ENCODE data around the gene TOX2.
A peak's percentile ranks its signal among the peaks of the same experiment; 100 is the strongest.

Gene TOX2

DNA sequence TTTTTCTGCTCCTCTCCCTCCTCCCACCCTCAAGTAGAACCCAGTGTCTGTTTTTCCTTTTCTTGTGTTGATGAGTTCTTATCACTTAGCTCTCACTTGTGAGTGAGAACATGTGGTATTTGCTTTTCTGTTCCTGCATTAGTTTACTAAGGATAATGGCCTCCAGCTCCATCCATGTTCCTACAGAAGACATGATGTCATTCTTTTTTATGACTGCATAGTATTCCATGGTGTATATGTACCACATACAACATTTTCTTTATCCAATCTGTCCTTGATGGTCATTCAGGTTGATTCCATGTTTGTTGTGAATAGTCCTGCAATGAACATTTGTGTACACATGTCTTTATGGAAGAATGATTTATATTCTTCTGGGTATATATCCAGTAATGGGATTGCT lies 81.0 kb downstream of the TOX2 start:
- DNase-seq: no peak

GRCh38 chr20:43996240-43996930 lies 81.7 kb downstream of the TOX2 start:
- DNase-seq: no peak

GRCh38 chr20:43999848-44000247 lies 85.2 kb downstream of the TOX2 start:
- DNase-seq: no peak

GRCh38 chr20:44001667-44002596 lies 87.3 kb downstream of the TOX2 start:
- DNase-seq: no peak

DNA sequence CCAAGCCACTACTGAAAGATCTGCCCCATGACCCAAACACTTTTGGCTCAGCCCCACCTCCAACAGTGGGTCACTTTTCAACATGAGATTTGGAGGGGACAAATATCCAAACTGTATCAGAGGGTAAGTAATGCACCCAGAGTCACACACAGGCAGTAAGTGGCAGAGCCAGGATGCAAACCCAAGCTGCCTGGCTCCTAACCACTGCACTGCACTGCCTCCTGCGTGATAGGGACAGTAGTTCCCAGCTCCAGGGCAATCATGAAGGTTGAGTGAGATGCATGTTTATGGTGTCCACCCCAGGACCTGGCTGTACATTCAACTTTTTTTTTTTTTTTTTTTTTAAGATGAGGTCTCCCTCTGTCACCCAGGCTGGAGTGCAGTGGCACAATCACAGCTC lies 88.2 kb downstream of the TOX2 start:
- DNase-seq: no peak

- no peak for DNase-seq
These were observed 89.0 kb downstream of the TOX2 start for GRCh38 chr20:44003609-44004008.

GRCh38 chr20:44004306-44004915 lies 89.8 kb downstream of the TOX2 start:
- no peak for DNase-seq

GRCh38 chr20:44005661-44006060 lies 91.0 kb downstream of the TOX2 start:
- no peak for DNase-seq

DNA sequence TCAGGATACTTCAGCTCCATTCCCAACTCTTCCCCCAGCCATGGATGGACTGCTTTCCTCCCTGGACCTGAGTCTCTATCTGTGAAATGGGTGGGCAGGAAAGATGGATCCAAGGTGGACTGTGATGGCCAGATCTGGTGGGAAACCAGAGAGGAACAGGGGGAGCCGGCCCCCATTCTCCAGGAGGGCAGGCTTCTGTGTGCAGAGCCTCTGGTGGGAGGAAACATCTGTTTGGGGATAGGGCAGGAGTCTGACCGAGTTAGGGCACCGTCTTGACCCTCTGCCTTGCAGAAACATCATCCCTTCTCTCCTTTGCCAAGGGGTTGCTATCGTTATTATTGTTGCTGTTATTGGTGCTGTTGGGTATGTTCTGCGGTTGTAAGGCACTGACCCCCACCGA lies 91.5 kb downstream of the TOX2 start:
- no peak for DNase-seq

DNA sequence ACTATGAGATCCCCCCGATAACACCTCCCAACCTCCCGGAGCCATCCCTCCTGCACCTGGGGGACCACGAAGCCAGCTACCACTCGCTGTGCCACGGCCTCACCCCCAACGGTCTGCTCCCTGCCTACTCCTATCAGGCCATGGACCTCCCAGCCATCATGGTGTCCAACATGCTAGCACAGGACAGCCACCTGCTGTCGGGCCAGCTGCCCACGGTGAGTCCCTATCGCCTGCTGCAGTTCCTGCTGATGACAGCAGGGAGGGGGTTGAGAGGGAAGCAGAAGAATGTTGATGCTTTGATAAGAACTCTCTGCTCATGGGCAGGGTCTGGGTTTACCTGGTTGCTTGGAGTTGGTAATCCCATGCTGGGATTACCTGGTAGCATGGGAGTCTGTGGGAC lies 91.9 kb downstream of the TOX2 start:
- no peak for DNase-seq

GRCh38 chr20:44008806-44009678 lies 94.4 kb downstream of the TOX2 start:
- DNase-seq: no peak

- DNase-seq: no peak
These were observed 95.0 kb downstream of the TOX2 start for GRCh38 chr20:44009679-44009992.

DNA sequence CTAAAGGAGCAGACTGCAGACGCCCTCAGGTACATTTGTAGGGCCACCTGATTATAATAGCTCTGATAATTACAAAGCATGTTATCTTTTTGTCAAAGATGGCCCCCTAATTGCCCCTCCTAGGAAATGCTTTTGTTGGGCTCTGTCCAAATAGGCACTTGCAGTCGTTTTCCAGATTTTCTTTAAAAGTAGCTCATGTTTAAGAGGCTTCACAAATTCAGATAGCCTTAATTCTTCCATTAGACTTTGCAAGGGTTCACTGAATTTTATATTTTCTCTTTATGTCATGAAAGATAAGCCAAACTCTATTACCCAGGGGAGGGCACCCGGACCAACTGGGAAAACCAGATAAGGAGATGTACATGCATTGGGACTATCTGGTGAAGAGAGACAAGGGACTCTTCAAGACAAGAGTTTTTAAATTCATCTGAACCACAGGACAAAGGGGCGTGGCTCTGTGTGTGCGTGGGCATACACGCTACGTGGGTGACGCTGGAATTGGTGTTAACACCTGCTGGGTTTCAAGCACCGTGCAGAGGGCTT lies 95.6 kb downstream of the TOX2 start:
- no peak for DNase-seq

GRCh38 chr20:44011251-44011940 lies 96.7 kb downstream of the TOX2 start:
- no peak for DNase-seq

DNA sequence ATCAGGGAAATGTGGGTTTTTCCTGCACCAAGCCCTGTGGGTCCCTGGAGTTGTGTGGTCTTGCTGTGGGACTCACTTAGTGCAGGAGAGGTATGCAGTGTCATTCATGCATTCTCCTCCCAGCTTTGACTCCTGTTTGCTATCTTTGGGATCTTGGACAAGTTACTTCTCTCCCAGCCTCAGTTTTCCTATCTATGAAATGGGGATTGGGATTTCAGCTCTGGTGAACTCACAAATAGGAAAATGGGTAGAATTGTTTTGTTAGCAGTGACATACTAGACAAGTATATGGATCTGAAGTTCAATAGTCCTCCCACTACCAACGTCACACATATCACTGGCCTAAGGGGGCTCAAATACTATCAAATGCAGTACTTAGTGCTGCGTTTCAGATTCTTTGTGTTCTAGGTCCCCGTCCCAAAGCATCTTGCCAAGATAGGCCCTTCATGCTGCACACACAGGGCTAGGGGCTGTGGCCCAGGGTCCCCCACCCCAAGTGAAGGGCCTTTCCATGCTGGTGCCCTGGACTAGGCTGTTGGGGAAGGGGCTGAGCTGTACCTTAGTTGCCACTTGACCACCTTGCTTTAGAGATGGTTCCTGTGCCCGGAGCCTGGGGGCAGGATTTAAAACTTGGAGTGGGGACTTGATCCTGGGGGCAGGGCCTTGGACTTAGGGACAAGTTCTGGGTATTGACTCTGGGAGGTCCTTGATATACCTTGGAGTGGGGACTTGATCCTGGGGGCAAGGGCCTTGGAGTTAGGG lies 98.0 kb downstream of the TOX2 start:
- no peak for DNase-seq

DNA sequence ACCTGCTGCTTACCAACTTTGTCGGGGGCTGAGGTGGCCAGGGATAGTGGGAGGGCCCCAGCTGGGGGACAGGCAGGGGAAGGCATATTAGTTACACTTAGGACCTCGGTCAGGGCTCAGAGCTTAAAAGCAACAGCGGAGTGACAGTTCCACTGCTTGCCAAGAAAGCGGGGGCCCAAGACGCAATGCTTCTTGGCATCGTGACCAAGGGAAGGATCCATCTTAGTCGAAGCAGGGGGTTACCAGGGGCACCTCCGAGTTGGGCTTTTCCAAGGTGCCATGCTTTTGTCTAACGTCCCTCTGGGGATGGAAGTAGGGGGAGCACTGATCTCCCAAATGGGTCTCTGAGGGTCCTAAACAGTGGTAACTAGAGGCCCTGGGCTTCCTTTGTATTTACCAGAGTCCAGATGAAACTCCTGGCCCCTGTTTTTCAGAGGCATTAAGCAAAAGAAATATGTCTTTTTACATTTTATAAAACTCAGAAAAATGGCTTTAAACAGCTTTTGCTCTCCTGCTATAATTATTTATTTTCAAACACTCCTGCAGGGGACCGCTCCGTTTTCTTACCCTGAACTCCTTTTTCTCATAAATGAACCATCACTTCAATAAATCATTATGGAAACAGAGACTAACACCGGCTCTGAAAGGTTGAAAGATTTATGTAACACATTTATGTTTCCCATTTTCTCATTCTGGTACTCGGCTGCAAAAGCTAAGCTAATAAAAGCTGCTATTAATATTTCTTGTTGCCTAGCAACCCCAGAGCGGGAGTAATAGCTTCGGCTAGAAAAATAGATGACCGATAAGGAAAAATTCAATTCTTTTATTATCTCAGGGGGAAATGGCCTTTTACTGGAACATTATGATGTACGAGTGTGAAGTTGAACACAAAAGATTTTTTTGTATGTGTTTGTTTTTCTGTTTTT lies 100.4 kb downstream of the TOX2 start:
- DNase-seq: peak in 26 of 56 donors; percentile 6 to 64 (median 34)

GRCh38 chr20:44015733-44016103 lies 101.1 kb downstream of the TOX2 start:
- DNase-seq: no peak

DNA sequence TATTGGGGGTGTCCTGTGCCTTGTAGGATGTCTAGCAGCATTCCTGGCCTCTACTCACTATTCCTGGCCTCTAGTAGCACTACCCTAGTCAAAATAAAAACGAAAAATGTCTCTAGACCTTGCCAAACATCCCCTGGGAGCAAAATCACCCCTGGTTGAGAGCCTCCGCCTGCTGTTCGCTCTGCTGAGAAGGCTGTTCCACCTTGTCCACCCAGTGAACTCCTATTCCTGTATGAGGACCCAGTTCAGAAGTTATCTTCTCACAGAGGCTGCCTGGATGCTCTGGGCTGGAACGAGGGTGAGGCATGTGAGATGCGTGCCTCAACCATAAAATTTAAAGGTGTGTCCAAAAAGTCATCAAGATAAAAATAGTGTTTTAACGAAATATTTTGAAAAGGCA lies 101.9 kb downstream of the TOX2 start:
- DNase-seq: no peak

GRCh38 chr20:44017211-44017610 lies 102.6 kb downstream of the TOX2 start:
- DNase-seq: no peak

Measured in nucleus accumbens (tissue), 56 donors.